ENCODE data around the gene XYLT1.
"Not testable (repeated sequence)": the region's sequence is repeated elsewhere in the genome, so short reads cannot be mapped to it uniquely, and the experiment has no call there.

Gene XYLT1

GRCh38 chr16:17354141-17354601 is 116.6 kb downstream of the XYLT1 start:
- DNase-seq = no peak

GRCh38 chr16:17353561-17353960 is 117.2 kb downstream of the XYLT1 start:
- DNase-seq = no peak

GRCh38 chr16:17351441-17352035 is 119.2 kb downstream of the XYLT1 start:
- DNase-seq = no peak

- DNase-seq = no peak
Observed at GRCh38 chr16:17350207-17350606, 120.6 kb downstream of the XYLT1 start.

GRCh38 chr16:17348826-17349225 is 121.9 kb downstream of the XYLT1 start:
- no peak for DNase-seq

GRCh38 chr16:17348042-17348783 is 122.5 kb downstream of the XYLT1 start:
- DNase-seq = no peak

- no peak for DNase-seq
Observed at GRCh38 chr16:17347624-17348023, 123.1 kb downstream of the XYLT1 start.

GRCh38 chr16:17346621-17347569 is 123.9 kb downstream of the XYLT1 start:
- DNase-seq = no peak

GRCh38 chr16:17345043-17345442 is 125.7 kb downstream of the XYLT1 start:
- no peak for DNase-seq

GRCh38 chr16:17343728-17344127 is 127.0 kb downstream of the XYLT1 start:
- DNase-seq = no peak

- peak; percentile 23 for DNase-seq
Observed at GRCh38 chr16:17343028-17343427, 127.7 kb downstream of the XYLT1 start.

GRCh38 chr16:17342031-17342430 is 128.7 kb downstream of the XYLT1 start:
- DNase-seq = no peak

GRCh38 chr16:17340804-17341203 is 130.0 kb downstream of the XYLT1 start:
- no peak for DNase-seq

GRCh38 chr16:17339764-17340541 is 130.8 kb downstream of the XYLT1 start:
- DNase-seq = no peak

- DNase-seq = no peak
Observed at GRCh38 chr16:17338244-17338643, 132.5 kb downstream of the XYLT1 start.

- no peak for DNase-seq
Observed at GRCh38 chr16:17336530-17336900, 134.2 kb downstream of the XYLT1 start.

- no peak for DNase-seq
Observed at GRCh38 chr16:17335826-17336529, 134.8 kb downstream of the XYLT1 start.

- DNase-seq = not testable (repeated sequence)
Observed at GRCh38 chr16:17335406-17335805, 135.4 kb downstream of the XYLT1 start.

GRCh38 chr16:17334096-17334495 is 136.7 kb downstream of the XYLT1 start:
- DNase-seq = no peak

GRCh38 chr16:17333229-17333628 is 137.5 kb downstream of the XYLT1 start:
- DNase-seq = no peak

- no peak for DNase-seq
Observed at GRCh38 chr16:17331991-17332390, 138.8 kb downstream of the XYLT1 start.

GRCh38 chr16:17331071-17331607 is 139.6 kb downstream of the XYLT1 start:
- no peak for DNase-seq

Measured in T-helper 9 cell (primary cell).